GM23338 (cell line): Measurements from ENCODE around the gene FGGY.

Experiments
- CREB1 ChIP-seq: fragments of 250-450 bp; sonication (Bioruptor Pico); IDR thresholded peaks from 2 replicates; pipeline ENCODE4 v1.5.0; 2020; ENCODE audit warnings: low read depth, mild to moderate bottlenecking, moderate library complexity
- ETS1 ChIP-seq: IDR thresholded peaks from 2 replicates; pipeline ENCODE4 v1.6.1; 2016; ENCODE audit warnings: antibody characterized with exemption
- EZH2 ChIP-seq: fragments of 200-600 bp; sonication (generic); IDR thresholded peaks from one replicate; pipeline ENCODE4 v1.8.0; 2017; ENCODE audit warnings: antibody characterized with exemption, mild to moderate bottlenecking, low read depth; ENCODE audit not compliant: unreplicated experiment
- EZH2phosphoT487 ChIP-seq: fragments of 200-600 bp; sonication (generic); IDR thresholded peaks from one replicate; pipeline ENCODE4 v1.8.1; 2018; ENCODE audit warnings: antibody characterized with exemption; ENCODE audit not compliant: unreplicated experiment
- NANOG ChIP-seq: IDR thresholded peaks from 2 replicates; pipeline ENCODE4 v1.6.1; 2016; ENCODE audit warnings: antibody characterized with exemption, borderline replicate concordance
- POLR2AphosphoS5 ChIP-seq: IDR thresholded peaks from 2 replicates; pipeline ENCODE4 v1.6.1; 2016; ENCODE audit warnings: antibody characterized with exemption, low read depth
- STAT1 ChIP-seq: IDR thresholded peaks from one replicate; pipeline ENCODE4 v1.6.1; 2016; ENCODE audit warnings: antibody characterized with exemption; ENCODE audit not compliant: unreplicated experiment
- TF ChIP-seq, protein P1 (sequence below), 2 experiments: fragments of 200-600 bp in 1 of 2; sonication (generic) in 1 of 2; conservative IDR thresholded peaks; 2 replicates each; pipeline versions ENCODE4 v1.5.1 to v1.6.1; 2016 to 2017; ENCODE audit warnings: antibody characterized with exemption in 2 of 2, low read depth in 2 of 2, mild to moderate bottlenecking in 2 of 2, moderate library complexity in 1 of 2
- TF ChIP-seq, protein P2 (sequence below): IDR thresholded peaks from one replicate; pipeline ENCODE4 v1.6.1; 2018; ENCODE audit warnings: antibody characterized with exemption; ENCODE audit not compliant: unreplicated experiment

DNA sequence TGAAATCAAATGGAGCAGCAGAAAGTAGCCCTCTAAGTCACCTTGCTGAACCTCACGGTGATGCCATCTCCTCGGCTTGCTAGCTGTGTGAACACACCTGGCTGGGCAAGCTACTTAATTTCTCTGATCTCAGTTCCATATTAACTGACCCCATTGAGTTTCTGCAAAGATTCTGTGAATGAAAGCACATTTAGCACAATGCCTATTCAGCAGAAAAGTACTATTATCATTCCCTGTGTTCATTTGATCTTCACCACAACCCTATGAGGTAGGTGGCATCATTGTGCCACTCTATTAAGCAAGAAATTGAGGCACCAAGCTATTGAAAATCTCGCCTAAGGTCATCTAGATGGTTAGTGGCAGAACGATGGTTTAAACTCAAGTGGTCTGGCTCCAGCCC, 387.8 kb downstream of the FGGY start:
- TF ChIP-seq NANOG (no peak), EZH2 (no peak), POLR2AphosphoS5 (no peak), ETS1 (no peak), STAT1 (no peak), CREB1 (CRISPR knock-in tag) (no peak), EZH2phosphoT487 (no peak)
- TF ChIP-seq, protein P1, sequence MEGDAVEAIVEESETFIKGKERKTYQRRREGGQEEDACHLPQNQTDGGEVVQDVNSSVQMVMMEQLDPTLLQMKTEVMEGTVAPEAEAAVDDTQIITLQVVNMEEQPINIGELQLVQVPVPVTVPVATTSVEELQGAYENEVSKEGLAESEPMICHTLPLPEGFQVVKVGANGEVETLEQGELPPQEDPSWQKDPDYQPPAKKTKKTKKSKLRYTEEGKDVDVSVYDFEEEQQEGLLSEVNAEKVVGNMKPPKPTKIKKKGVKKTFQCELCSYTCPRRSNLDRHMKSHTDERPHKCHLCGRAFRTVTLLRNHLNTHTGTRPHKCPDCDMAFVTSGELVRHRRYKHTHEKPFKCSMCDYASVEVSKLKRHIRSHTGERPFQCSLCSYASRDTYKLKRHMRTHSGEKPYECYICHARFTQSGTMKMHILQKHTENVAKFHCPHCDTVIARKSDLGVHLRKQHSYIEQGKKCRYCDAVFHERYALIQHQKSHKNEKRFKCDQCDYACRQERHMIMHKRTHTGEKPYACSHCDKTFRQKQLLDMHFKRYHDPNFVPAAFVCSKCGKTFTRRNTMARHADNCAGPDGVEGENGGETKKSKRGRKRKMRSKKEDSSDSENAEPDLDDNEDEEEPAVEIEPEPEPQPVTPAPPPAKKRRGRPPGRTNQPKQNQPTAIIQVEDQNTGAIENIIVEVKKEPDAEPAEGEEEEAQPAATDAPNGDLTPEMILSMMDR (conservative IDR thresholded peaks at IDR 0.05; ENCODE audit: low read depth in 2 of 2): no peak
- TF ChIP-seq, protein P2, sequence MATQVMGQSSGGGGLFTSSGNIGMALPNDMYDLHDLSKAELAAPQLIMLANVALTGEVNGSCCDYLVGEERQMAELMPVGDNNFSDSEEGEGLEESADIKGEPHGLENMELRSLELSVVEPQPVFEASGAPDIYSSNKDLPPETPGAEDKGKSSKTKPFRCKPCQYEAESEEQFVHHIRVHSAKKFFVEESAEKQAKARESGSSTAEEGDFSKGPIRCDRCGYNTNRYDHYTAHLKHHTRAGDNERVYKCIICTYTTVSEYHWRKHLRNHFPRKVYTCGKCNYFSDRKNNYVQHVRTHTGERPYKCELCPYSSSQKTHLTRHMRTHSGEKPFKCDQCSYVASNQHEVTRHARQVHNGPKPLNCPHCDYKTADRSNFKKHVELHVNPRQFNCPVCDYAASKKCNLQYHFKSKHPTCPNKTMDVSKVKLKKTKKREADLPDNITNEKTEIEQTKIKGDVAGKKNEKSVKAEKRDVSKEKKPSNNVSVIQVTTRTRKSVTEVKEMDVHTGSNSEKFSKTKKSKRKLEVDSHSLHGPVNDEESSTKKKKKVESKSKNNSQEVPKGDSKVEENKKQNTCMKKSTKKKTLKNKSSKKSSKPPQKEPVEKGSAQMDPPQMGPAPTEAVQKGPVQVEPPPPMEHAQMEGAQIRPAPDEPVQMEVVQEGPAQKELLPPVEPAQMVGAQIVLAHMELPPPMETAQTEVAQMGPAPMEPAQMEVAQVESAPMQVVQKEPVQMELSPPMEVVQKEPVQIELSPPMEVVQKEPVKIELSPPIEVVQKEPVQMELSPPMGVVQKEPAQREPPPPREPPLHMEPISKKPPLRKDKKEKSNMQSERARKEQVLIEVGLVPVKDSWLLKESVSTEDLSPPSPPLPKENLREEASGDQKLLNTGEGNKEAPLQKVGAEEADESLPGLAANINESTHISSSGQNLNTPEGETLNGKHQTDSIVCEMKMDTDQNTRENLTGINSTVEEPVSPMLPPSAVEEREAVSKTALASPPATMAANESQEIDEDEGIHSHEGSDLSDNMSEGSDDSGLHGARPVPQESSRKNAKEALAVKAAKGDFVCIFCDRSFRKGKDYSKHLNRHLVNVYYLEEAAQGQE: no peak
